DOHH2 (cell line): Measurements from ENCODE around the gene RCVRN.
"Not testable (repeated sequence)": the region's sequence is repeated elsewhere in the genome, so short reads cannot be mapped to it uniquely, and the experiment has no call there.

ENCODE experiments used
- H3F3A ChIP-seq: fragments of 200-600 bp; sonication (generic), shearing (Covaris generic); 2 replicates; pipeline ENCODE4 v1.6.0; 2016; ENCODE audit warnings: antibody characterized with exemption, mild to moderate bottlenecking; ENCODE audit not compliant: control insufficient read depth, insufficient read depth
- H3K27ac ChIP-seq: fragments of 200-600 bp; sonication (generic); 2 replicates; pipeline ENCODE4 v1.5.1; 2014; ENCODE audit warnings: low read depth, mild to moderate bottlenecking, low read length, moderate library complexity
- H3K27me3 ChIP-seq: fragments of 200-600 bp; sonication (generic); 2 replicates; pipeline ENCODE4 v1.6.1; 2014; ENCODE audit warnings: mild to moderate bottlenecking, low read length, mixed read lengths; ENCODE audit not compliant: control insufficient read depth
- H3K36me3 ChIP-seq: fragments of 200-600 bp; sonication (generic); 2 replicates; pipeline ENCODE4 v1.6.1; 2014; ENCODE audit warnings: mild to moderate bottlenecking, low read length, moderate library complexity, mixed read lengths; ENCODE audit not compliant: control insufficient read depth
- H3K4me1 ChIP-seq: fragments of 200-600 bp; sonication (generic); 2 replicates; pipeline ENCODE4 v1.6.1; 2014; ENCODE audit warnings: mild to moderate bottlenecking, low read length, mixed read lengths; ENCODE audit not compliant: control insufficient read depth
- H3K4me2 ChIP-seq: fragments of 200-600 bp; sonication (generic); 2 replicates; pipeline ENCODE4 v1.6.0; 2014; ENCODE audit warnings: mild to moderate bottlenecking, low read length, moderate library complexity
- H3K4me3 ChIP-seq: fragments of 200-600 bp; sonication (generic); 2 replicates; pipeline ENCODE4 v1.5.1; 2014; ENCODE audit warnings: mild to moderate bottlenecking, low read length, mixed read lengths
- H3K79me2 ChIP-seq: fragments of 200-600 bp; sonication (generic); 2 replicates; pipeline ENCODE4 v1.6.1; 2014; ENCODE audit warnings: mild to moderate bottlenecking, low read length, mixed read lengths; ENCODE audit not compliant: control insufficient read depth
- H3K9me2 ChIP-seq: fragments of 200-600 bp; sonication (generic); replicated peaks from 2 replicates; pipeline ENCODE4 v1.6.1; 2014; ENCODE audit warnings: mild to moderate bottlenecking, low read length, mixed read lengths; ENCODE audit not compliant: control insufficient read depth
- H3K9me3 ChIP-seq: fragments of 200-600 bp; sonication (generic); 2 replicates; pipeline ENCODE4 v1.6.1; 2014; ENCODE audit warnings: antibody characterized with exemption, low read length, mixed read lengths; ENCODE audit not compliant: control insufficient read depth, insufficient read depth
- H4K20me1 ChIP-seq: fragments of 200-600 bp; sonication (generic); 2 replicates; pipeline ENCODE4 v1.6.0; 2014; ENCODE audit warnings: low read depth, mild to moderate bottlenecking, antibody characterized with exemption, low read length, moderate library complexity; ENCODE audit not compliant: control insufficient read depth, insufficient read depth
- EZH2phosphoT487 ChIP-seq: fragments of 200-600 bp; sonication (generic); IDR thresholded peaks from 2 replicates; pipeline ENCODE4 v1.6.1; 2017; ENCODE audit warnings: borderline replicate concordance, mild to moderate bottlenecking, antibody characterized with exemption, low read length, moderate library complexity, mixed read lengths
- TF ChIP-seq, protein P1 (sequence below): fragments of 200-600 bp; sonication (generic); IDR thresholded peaks from one replicate; pipeline ENCODE4 v1.5.1; 2014; ENCODE audit warnings: antibody characterized with exemption, mild to moderate bottlenecking, low read depth, low read length; ENCODE audit not compliant: poor library complexity, severe bottlenecking

RCVRN gene

DNA sequence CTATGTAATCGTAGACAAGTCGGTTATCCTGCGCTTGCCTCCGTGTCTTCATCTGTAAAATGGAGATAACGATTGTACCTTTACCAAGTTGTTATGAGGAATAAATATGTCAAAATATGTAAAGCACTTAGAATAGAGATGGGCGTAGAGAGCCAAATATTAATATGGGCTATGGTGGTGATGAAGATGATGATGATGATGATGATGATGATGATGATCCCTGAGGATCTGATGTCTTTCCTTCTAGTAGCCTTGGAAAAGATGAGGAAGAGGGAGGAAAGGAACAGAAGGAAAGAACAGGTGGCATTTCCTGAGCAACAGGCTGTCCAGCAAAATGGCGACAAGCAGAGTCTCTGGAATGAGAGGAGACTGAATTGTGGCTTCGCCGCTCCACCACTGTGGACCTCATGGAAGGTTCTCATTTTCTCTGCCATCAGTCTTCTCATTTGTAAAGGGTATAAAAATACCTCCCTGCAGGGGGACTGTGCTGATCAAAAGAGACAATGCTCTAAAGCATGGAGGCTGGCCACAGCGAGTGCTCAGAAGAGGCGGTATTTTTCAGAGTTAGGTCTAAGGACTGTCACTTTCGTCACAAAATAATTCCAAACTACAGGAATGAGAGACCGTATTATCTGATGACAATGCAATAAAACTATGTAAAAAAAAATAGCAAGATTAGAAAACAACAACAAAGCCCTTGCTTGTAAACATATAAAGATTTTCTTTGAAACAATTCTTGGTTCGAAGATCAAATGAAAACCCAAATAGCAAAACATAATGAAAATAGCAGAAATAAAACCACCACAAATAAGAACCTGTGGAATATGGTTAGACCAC is 17.2 kb upstream of the RCVRN start:
- Histone ChIP-seq H3K9me2 (no peaks in the 10 kb centered on the region), H3K36me3 (no peaks in the 10 kb centered on the region), H3F3A (no peaks in the 10 kb centered on the region), H3K79me2 (no peaks in the 10 kb centered on the region), H3K4me3 (no peak overlapping the region), H3K27ac (no peak overlapping the region), H3K9me3 (no peaks in the 10 kb centered on the region), H3K4me2 (no peak overlapping the region), H3K4me1 (no peaks in the 10 kb centered on the region), H4K20me1 (no peaks in the 10 kb centered on the region), H3K27me3 (no peaks in the 10 kb centered on the region)
- TF ChIP-seq EZH2phosphoT487: no peak
- TF ChIP-seq, protein P1, sequence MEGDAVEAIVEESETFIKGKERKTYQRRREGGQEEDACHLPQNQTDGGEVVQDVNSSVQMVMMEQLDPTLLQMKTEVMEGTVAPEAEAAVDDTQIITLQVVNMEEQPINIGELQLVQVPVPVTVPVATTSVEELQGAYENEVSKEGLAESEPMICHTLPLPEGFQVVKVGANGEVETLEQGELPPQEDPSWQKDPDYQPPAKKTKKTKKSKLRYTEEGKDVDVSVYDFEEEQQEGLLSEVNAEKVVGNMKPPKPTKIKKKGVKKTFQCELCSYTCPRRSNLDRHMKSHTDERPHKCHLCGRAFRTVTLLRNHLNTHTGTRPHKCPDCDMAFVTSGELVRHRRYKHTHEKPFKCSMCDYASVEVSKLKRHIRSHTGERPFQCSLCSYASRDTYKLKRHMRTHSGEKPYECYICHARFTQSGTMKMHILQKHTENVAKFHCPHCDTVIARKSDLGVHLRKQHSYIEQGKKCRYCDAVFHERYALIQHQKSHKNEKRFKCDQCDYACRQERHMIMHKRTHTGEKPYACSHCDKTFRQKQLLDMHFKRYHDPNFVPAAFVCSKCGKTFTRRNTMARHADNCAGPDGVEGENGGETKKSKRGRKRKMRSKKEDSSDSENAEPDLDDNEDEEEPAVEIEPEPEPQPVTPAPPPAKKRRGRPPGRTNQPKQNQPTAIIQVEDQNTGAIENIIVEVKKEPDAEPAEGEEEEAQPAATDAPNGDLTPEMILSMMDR: no peak

DNA sequence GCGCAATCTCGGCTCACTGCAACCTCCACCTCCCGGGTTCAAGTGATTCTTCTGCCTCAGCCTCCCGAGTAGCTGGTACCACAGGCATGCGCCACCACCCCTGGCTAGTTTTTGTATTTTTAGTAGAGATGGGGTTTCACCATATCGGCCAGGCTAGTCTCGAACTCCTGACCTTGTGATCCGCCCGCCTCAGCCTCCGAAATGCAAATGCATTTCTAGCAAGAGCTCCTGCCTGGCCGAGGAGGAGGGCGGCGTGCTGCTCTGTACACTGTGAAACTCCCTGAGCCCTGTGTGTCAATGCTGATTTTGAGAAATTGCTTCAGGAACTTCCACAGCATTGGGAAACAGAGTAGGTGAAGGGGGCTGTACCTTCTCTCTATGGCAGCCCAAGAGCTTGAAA is 16.1 kb upstream of the RCVRN start:
- H4K20me1 ChIP-seq, H3K4me3 ChIP-seq, H3K27me3 ChIP-seq, H3K4me2 ChIP-seq, H3F3A ChIP-seq, H3K9me2 ChIP-seq, H3K9me3 ChIP-seq, H3K27ac ChIP-seq, H3K79me2 ChIP-seq, H3K4me1 ChIP-seq, H3K36me3 ChIP-seq: not testable (repeated sequence)

DNA sequence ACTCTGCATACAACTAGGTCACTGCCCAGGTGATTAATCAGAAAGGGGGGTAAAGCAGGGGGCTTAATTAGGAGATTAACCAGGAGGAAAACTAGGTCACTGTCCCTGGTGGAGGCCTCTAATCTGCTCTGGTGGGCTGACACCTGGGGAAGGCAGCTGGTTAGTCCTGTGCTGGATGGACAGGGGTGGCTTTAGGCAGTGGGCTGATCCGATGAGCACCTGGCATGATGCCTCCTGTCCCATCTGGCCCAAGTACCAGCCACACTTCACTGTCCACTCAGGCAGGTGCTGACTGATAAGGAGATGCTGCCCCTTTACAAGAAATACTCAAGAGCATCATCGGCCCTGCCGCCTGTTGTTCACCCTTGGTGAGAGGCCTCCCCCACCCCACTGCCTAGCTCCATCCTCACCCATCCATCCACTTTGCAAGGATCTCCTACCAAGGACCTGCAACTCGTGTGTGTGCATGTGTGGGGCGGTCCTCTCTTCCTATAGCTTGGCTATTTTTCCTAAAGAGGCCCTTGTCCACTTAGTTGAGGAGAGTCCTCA is 13.8 kb upstream of the RCVRN start:
- Histone ChIP-seq H3K4me3 (no peak overlapping the region), H3K4me1 (no peaks in the 10 kb centered on the region), H3K27me3 (no peaks in the 10 kb centered on the region), H3K9me3 (no peaks in the 10 kb centered on the region), H3K79me2 (no peaks in the 10 kb centered on the region), H3F3A (no peaks in the 10 kb centered on the region), H3K36me3 (no peaks in the 10 kb centered on the region), H4K20me1 (no peaks in the 10 kb centered on the region), H3K27ac (no peak overlapping the region), H3K9me2 (no peaks in the 10 kb centered on the region), H3K4me2 (no peak overlapping the region)
- TF ChIP-seq, protein P1: no peak
- no peak for TF ChIP-seq EZH2phosphoT487

DNA sequence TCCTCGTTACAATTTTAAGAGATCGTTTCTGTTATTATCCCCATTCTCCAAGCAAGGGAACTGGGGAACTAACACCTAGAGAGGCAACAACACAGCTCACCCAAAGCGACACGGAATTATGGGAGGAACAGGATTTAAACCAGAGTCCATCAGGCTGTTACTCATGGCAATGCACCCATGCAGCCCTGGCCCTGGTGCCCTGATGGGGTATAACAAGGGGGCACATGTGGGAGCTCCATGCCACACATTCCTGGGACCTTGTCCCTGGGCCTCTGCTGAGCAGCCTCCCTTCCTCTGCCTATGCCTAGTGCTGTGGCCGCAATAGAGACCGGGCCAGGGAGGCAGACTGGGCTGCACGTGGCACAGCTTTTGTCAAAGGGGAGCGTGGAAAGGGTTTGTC is 13.3 kb upstream of the RCVRN start:
- no peaks in the 10 kb centered on the region for H3K9me3 ChIP-seq
- no peaks in the 10 kb centered on the region for H3K4me1 ChIP-seq
- H4K20me1 ChIP-seq: no peaks in the 10 kb centered on the region
- H3K27me3 ChIP-seq: no peaks in the 10 kb centered on the region
- no peak overlapping the region for H3K27ac ChIP-seq
- H3K9me2 ChIP-seq: no peaks in the 10 kb centered on the region
- H3K36me3 ChIP-seq: no peaks in the 10 kb centered on the region
- H3F3A ChIP-seq: no peaks in the 10 kb centered on the region
- no peak overlapping the region for H3K4me2 ChIP-seq
- H3K4me3 ChIP-seq: no peak overlapping the region
- TF ChIP-seq, protein P1: no peak
- no peak for TF ChIP-seq EZH2phosphoT487
- no peaks in the 10 kb centered on the region for H3K79me2 ChIP-seq
